ENCODE measurements around the gene GRB2. TPM values are rescaled to one million over a fixed set of nuclear protein-coding genes. Genes with fewer than 3 reads are reported as not detected.
"Not testable (repeated sequence)": the region's sequence is repeated elsewhere in the genome, so short reads cannot be mapped to it uniquely, and the experiment has no call there.

Gene GRB2
- total RNA-seq, 6 donors from 2014 or later = 103 to 168 (median 151) TPM

GRCh38 chr17:75292810-75293448, 112.5 kb downstream of the GRB2 start:
- TF ChIP-seq POLR2A (IDR thresholded peaks at IDR 0.05) = peak in 1 of 4 donors; percentile 30
- whole genome bisulfite sequencing, 2 donors = 32 to 61% methylated on average over 16 of the region's 16 CpGs
- H3K9me3 ChIP-seq; H3K4me3 ChIP-seq; H3K36me3 ChIP-seq; H3K27me3 ChIP-seq; ATAC-seq (ENCODE audit: low FRiP score in 2 of 2): not testable (repeated sequence)
- H3K27ac ChIP-seq = peak overlapping the region in 3 of 4 donors; percentile 43 to 68 (median 66)
- peak; percentile 77 to 82 for DNase-seq
- H3K4me1 ChIP-seq = peaks cover 8 to 23% (median 13%) of the 10 kb centered on the region in 4 donors

- Histone ChIP-seq H3K4me3 (peak overlapping the region; percentile 72 to 96 (median 84)), H3K9me3 (no peaks in the 10 kb centered on the region), H3K27ac (peak overlapping the region; percentile 88 to 97 (median 94)), H3K4me1 (peaks cover 8 to 11% (median 10%) of the 10 kb centered on the region in 4 donors), H3K36me3 (peaks cover 0 to 14% (median 5%) of the 10 kb centered on the region in 4 donors), H3K27me3 (no peaks in the 10 kb centered on the region)
- 4 to 5% methylated on average over 26 of the region's 26 CpGs for WGBS, 2 donors
- peak; percentile 61 to 62 for ATAC-seq (ENCODE audit: low FRiP score in 2 of 2)
- DNase-seq = peak in 1 of 2 donors; percentile 80
- peak in 1 of 6 experiments; percentile 1 for TF ChIP-seq CTCF (IDR thresholded peaks at IDR 0.05)
- peak in 1 of 4 donors; percentile 10 for TF ChIP-seq POLR2A (IDR thresholded peaks at IDR 0.05)
- no peak for TF ChIP-seq POLR2AphosphoS5 (IDR thresholded peaks at IDR 0.05)
- no peak for TF ChIP-seq EP300 (IDR thresholded peaks at IDR 0.05)
Observed at GRCh38 chr17:75289832-75290337, 115.6 kb downstream of the GRB2 start.

- no peaks in the 10 kb centered on the region for H3K9me3 ChIP-seq
- peaks cover 0 to 14% (median 6%) of the 10 kb centered on the region in 4 donors for H3K36me3 ChIP-seq
- H3K27me3 ChIP-seq = no peaks in the 10 kb centered on the region
- peak in 3 of 4 donors; percentile 38 to 98 (median 98) for TF ChIP-seq POLR2A (IDR thresholded peaks at IDR 0.05)
- TF ChIP-seq EP300 (IDR thresholded peaks at IDR 0.05) = no peak
- peak in 5 of 6 experiments; percentile 21 to 48 (median 41) for TF ChIP-seq CTCF (IDR thresholded peaks at IDR 0.05)
- TF ChIP-seq POLR2AphosphoS5 (IDR thresholded peaks at IDR 0.05) = peak; percentile 87 to 92
- ATAC-seq (ENCODE audit: low FRiP score in 2 of 2) = peak; percentile 99 to 100
- peak within 1 kb of the TSS; percentile 79 to 96 (median 88) for H3K4me3 ChIP-seq
- H3K4me1 ChIP-seq = peaks cover 8 to 11% (median 10%) of the 10 kb centered on the region in 4 donors
- peak within 1 kb of the TSS; percentile 88 to 97 (median 94) for H3K27ac ChIP-seq
- 0% methylated on average over 4 to 30 of the region's 65 CpGs for WGBS, 2 donors
- DNase-seq = peak; percentile 98 to 99
Observed at GRCh38 chr17:75289115-75289831, 116.2 kb downstream of the GRB2 start, which contains the start of gene SLC25A19. SLC25A19 (minus strand) TSS chr17:75289433; CDS start chr17:75286764, 2,669 bp downstream.

- Histone ChIP-seq H3K9me3 (no peaks in the 10 kb centered on the region), H3K27me3 (no peaks in the 10 kb centered on the region), H3K36me3 (peaks cover 0 to 14% (median 6%) of the 10 kb centered on the region in 4 donors), H3K27ac (peak overlapping the region; percentile 88 to 97 (median 94)), H3K4me1 (peaks cover 8 to 11% (median 10%) of the 10 kb centered on the region in 4 donors), H3K4me3 (peak overlapping the region; percentile 79 to 96 (median 88))
- DNase-seq (peak in 1 of 2 donors; percentile 53), ATAC-seq (ENCODE audit: low FRiP score in 2 of 2) (peak; percentile 18 to 67)
- WGBS, 2 donors = 0% methylated on average over 4 to 10 of the region's 14 CpGs
- TF ChIP-seq POLR2A (IDR thresholded peaks at IDR 0.05) (no peak), EP300 (IDR thresholded peaks at IDR 0.05) (no peak), CTCF (IDR thresholded peaks at IDR 0.05) (no peak), POLR2AphosphoS5 (IDR thresholded peaks at IDR 0.05) (no peak)
Observed at GRCh38 chr17:75288770-75289114, 116.7 kb downstream of the GRB2 start.

- TF ChIP-seq POLR2AphosphoS5 (IDR thresholded peaks at IDR 0.05) = no peak
- no peak for TF ChIP-seq CTCF (IDR thresholded peaks at IDR 0.05)
- no peak for TF ChIP-seq POLR2A (IDR thresholded peaks at IDR 0.05)
- TF ChIP-seq EP300 (IDR thresholded peaks at IDR 0.05) = no peak
- 26 to 38% methylated on average over 2 of the region's 2 CpGs for WGBS, 2 donors
- Histone ChIP-seq H3K36me3 (peaks cover 0 to 18% (median 7%) of the 10 kb centered on the region in 4 donors), H3K27ac (peak overlapping the region; percentile 88 to 97 (median 94)), H3K27me3 (no peaks in the 10 kb centered on the region), H3K4me3 (peak overlapping the region; percentile 79 to 96 (median 88)), H3K9me3 (no peaks in the 10 kb centered on the region), H3K4me1 (peaks cover 8 to 11% (median 10%) of the 10 kb centered on the region in 4 donors)
- ATAC-seq (ENCODE audit: low FRiP score in 2 of 2) = no peak
- no peak for DNase-seq
Observed at GRCh38 chr17:75288359-75288758, 117.1 kb downstream of the GRB2 start.

All from upper lobe of left lung (tissue), 6 donors.